H1 (cell line): ENCODE data around the gene CFAP92.

ENCODE experiments used
- RFX5 ChIP-seq: IDR thresholded peaks from 2 replicates; pipeline ENCODE4 v1.6.1; 2011; ENCODE audit warnings: low read depth, low read length, improper control_type of control experiment, borderline replicate concordance
- SIRT6 ChIP-seq: IDR thresholded peaks from one replicate; pipeline ENCODE4 v1.7.1; 2012; ENCODE audit warnings: low read length, inconsistent platforms
- TF ChIP-seq, protein P1 (sequence below), 3 experiments: IDR thresholded peaks; 1 replicate in 2 of 3; 2 replicates in 1 of 3; pipeline versions ENCODE4 v1.5.1 to v1.6.1; 2011; ENCODE audit warnings: low read length in 3 of 3, mild to moderate bottlenecking in 3 of 3, inconsistent platforms in 2 of 3, low read depth in 1 of 3, moderate library complexity in 1 of 3; ENCODE audit not compliant: insufficient read depth in 1 of 3; ENCODE audit errors: control extremely low read depth in 1 of 3

DNA sequence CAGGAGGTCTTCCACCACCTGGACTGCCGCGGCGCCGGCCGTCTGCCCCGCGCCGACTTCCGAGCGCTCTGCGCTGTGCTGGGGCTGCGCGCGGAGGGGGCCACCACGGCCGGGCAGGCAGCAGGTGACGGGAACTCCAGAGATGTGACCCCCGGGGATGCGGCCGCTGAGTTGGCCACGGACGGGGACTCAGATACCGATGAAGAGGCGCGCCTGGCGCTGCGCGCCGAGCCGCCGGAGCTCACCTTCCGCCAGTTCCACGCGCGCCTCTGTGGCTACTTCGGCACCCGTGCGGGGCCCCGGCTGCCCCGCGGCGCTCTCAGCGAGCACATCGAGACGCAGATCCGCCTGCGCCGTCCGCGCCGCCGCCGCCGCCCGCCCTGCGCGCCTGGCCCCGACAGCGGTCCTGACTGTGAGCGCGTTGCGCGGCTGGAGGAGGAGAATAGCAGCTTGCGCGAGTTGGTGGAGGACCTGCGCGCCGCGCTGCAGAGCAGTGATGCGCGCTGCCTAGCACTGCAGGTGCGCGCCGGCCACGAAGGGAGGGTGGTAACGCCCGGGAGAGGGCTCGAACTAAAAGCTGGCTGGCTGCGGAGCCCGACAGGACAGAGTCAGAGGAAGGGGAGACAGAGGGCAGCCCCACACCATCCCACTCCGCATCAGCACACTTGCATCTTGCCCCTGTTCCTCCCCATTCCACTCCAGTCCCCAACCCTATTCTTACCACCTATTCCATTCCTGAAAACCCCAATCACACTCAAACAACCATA, 8.1 kb upstream of the CFAP92 start:
- TF ChIP-seq, protein P1, sequence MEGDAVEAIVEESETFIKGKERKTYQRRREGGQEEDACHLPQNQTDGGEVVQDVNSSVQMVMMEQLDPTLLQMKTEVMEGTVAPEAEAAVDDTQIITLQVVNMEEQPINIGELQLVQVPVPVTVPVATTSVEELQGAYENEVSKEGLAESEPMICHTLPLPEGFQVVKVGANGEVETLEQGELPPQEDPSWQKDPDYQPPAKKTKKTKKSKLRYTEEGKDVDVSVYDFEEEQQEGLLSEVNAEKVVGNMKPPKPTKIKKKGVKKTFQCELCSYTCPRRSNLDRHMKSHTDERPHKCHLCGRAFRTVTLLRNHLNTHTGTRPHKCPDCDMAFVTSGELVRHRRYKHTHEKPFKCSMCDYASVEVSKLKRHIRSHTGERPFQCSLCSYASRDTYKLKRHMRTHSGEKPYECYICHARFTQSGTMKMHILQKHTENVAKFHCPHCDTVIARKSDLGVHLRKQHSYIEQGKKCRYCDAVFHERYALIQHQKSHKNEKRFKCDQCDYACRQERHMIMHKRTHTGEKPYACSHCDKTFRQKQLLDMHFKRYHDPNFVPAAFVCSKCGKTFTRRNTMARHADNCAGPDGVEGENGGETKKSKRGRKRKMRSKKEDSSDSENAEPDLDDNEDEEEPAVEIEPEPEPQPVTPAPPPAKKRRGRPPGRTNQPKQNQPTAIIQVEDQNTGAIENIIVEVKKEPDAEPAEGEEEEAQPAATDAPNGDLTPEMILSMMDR (IDR thresholded peaks at IDR 0.05; ENCODE audit: control extremely low read depth in 1 of 3, insufficient read depth in 1 of 3, low read depth in 1 of 3, low read length in 3 of 3): no peak
- TF ChIP-seq SIRT6: no peak
- no peak for TF ChIP-seq RFX5
